AG09319 (cell line): ENCODE measurements around the gene MIB1.
"Not testable (repeated sequence)": the region's sequence is repeated elsewhere in the genome, so short reads cannot be mapped to it uniquely, and the experiment has no call there.

Source experiments
- DNase-seq: peaks from one replicate; pipeline ENCODE4 v3.0.0-alpha.2; 2010; ENCODE audit warnings: low read depth; ENCODE audit errors: extremely low read depth
- TF ChIP-seq, protein P1 (sequence below): IDR thresholded peaks from 2 replicates; pipeline ENCODE4 v1.5.1; 2011; ENCODE audit warnings: low read depth, mild to moderate bottlenecking, inconsistent platforms, low read length, moderate library complexity

MIB1 gene

DNA sequence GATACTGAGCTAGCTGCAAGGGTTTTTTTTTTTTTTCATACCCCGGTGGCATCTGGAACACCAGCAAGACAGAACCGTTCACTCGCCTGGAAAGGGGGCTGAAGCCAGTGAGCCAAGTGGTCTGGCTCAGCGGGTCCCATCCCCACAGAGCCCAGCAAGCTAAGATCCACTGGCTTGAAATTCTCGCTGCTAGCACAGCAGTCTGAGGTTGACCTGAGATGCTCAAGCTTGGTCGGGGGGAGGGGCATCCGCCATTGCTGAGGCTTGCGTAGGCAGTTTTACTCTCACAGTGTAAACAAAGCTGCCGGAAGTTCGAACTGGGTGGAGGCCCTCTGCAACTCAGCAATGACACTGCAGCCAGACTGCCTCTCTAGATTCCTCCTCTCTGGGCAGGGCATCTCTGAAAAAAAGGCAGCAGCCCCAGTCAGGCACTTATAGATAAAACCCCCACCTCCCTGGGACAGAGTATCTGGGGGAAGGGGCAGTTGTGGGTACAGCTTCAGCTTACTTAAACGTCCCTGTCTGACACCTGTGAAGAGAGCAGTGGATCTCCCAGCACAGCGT is 5.1 kb upstream of the MIB1 start:
- no peak for DNase-seq
- TF ChIP-seq, protein P1, sequence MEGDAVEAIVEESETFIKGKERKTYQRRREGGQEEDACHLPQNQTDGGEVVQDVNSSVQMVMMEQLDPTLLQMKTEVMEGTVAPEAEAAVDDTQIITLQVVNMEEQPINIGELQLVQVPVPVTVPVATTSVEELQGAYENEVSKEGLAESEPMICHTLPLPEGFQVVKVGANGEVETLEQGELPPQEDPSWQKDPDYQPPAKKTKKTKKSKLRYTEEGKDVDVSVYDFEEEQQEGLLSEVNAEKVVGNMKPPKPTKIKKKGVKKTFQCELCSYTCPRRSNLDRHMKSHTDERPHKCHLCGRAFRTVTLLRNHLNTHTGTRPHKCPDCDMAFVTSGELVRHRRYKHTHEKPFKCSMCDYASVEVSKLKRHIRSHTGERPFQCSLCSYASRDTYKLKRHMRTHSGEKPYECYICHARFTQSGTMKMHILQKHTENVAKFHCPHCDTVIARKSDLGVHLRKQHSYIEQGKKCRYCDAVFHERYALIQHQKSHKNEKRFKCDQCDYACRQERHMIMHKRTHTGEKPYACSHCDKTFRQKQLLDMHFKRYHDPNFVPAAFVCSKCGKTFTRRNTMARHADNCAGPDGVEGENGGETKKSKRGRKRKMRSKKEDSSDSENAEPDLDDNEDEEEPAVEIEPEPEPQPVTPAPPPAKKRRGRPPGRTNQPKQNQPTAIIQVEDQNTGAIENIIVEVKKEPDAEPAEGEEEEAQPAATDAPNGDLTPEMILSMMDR: no peak

DNA sequence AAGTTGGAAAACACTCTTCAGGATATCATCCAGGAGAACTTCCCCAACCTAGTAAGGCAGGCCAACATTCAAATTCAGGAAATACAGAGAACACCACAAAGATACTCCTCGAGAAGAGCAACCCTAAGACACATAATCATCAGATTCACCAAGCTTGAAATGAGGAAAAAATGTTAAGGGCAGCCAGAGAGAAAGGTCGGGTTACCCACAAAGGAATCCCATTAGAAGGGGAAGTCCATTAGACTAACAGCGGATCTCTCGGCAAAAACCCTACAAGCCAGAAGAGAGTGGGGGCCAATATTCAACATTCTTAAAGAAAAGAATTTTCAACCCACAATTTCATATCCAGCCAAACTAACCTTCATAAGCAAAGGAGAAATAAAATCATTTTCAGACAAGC is 3.7 kb upstream of the MIB1 start:
- DNase-seq: not testable (repeated sequence)

DNA sequence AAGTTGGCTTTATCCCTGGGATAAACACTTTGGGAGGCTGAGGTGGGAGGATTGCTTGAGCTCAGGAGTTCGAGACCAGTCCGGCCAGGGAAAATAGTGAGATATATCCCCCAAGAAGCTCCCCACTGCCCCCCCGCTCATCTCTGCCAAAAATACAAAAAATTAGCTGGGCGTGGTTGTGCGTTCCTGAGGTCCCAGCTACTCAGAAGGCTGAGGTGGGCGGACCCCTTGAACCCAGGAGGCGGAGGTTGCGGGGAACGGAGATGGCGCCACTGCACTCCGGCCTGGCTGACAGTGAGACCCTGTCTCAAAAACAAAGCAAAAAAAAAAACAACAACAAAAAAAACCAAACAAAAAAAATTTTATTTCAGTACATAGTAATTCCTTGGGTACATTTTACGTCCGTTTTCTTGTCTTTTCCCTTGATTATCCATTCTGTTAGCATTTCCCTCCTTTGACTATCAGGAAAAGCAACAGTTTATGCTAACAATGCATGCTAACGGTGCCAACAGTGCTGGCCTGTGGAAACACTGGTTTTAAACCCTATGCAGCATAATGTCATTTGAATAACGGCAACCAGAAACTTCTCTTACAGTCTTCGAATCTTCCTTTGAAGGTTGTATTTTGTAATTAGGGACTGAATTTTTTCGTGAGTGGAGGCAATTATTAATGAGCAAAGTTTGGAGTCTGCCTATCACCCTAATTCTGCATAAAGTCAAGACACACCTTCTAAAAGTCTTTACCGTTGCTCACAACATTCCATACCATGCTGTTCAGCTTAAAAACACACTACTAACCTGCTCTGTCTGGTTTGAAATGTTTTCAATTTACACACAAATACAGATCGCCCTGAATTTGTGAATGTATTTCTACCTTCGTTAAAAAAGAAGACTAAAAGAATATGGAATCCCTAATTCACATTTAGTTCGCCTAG is 721 bp upstream of the MIB1 start:
- TF ChIP-seq, protein P1: no peak
- no peak for DNase-seq

DNA sequence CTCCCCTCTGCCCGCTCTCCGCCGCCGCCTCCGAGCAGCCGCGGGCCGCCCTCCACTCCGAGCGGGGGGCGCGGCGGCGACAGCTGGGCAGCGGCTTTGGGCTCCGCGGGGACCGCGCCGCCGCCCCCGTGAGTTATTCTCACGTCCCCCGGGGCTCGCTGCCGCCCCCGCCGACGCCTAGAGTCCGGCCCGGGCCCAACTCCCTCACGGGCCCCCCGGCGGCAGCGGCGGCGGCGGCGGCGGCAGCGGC is 645 bp downstream of the MIB1 start:
- TF ChIP-seq, protein P1: no peak

DNA sequence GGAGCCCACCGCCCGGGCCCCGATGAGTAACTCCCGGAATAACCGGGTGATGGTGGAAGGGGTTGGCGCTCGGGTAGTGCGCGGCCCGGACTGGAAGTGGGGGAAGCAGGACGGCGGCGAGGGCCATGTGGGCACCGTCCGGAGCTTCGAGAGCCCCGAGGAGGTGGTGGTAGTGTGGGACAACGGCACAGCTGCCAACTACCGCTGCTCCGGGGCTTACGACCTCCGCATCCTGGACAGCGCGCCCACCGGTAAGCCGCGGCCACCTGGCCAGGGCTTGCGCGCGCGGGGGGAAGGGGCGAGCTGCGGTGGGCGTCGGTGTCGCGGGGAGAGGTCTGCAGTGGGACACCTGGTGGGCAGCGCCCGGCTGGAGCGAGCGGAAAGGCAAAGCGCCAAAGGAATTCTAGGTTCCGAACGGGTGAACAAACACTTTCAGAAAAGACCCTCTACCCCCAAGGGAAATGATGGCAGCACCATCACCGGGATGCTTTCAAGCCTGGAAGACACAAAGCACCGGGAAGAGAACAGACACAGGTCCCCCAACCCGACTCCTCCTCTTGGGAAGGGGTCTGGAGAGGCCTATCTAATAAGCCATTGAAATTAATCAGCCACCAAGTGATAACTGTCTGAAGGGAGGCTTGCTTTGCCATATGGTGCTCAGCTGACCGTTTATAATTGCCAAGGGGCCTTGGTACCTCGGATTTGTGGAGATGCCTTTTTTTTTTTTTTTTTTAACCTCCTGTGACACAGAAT is 1.1 kb downstream of the MIB1 start:
- TF ChIP-seq, protein P1: no peak

More for the DNA sequence above, 645 bp downstream of the MIB1 start:
- DNase-seq: no peak

DNA sequence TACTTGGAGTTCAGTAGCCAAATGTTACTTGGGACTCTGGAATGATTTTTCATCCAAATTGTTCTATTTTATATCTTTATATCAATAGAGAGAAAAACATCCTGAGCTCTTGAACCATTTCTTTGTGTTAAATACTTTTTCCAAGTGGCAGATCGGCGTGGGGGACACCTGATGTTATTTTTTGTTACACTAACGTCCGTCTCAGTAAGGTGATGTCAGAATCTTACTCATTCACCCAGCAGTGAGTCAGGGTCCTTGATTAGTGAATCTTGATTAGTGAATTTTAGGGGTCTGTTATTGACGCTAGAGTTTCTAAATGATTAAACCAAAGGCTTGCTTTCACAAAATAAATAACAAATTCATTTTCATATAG is 1.7 kb downstream of the MIB1 start:
- DNase-seq: no peak
- TF ChIP-seq, protein P1: no peak

More for the DNA sequence above, 1.1 kb downstream of the MIB1 start:
- no peak for DNase-seq

DNA sequence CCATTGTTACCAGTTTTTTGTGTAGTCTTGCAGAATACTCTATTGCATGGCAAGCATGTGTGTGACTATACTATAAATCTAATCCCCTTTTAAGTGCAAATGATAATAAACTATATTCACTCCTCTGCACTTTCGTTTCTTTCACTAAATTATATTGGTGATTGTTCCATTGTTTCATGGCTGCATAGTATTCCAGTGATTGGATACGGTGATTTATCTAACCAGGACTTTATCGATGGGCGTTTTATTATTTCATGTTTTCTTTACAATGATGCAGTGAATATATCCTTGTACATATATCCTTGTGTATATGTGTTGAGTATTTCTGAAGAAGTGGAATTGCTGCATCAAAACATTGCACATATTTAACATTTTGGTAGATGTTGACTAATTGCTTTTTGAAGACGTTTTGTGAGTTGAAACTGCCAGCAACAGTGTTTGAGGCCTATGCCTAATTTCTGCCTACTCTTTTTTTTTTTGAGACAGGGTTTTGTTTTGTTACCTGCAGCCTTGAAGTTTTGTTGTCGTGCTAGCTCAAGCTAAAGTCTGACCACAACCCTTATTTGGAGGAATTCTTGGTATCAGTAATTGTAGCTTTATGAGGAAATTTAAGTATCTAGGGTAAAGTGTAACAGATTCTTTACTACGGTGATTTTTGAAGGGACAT is 2.7 kb downstream of the MIB1 start:
- TF ChIP-seq, protein P1: no peak
- DNase-seq: no peak
